Measurements from ENCODE around the gene LAMC2.

- TF ChIP-seq CTCF (conservative IDR thresholded peaks at IDR 0.05) (no peak), ZFX (IDR thresholded peaks at IDR 0.05) (no peak)
These were observed 24.7 kb upstream of the LAMC2 start for GRCh38 chr1:183161391-183161790.
